ENCODE measurements around the gene SLC35E4.
"Not testable (repeated sequence)": the region's sequence is repeated elsewhere in the genome, so short reads cannot be mapped to it uniquely, and the experiment has no call there.

The SLC35E4 gene

DNA sequence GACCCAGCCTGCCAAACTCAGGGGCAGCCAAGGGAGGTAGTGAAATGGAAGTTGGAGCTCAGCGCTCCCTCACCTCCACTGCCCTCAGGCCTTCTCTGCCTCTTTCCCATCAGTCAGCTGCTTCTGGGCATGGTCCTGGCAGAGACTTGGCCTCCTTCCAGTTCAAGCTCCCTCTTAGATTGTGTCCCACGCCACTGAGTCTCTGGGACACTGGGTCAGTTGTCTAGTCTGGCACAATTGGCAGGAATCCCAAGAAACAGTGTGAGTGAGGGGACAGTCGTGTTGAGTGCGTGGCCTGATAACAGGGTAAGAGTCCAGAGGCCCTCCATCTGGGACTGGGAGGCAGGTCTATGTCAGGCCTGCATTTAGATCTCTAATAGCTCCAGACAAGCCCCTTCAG, 7.1 kb upstream of the SLC35E4 start:
- no peaks in the 10 kb centered on the region for H3K4me1 ChIP-seq (ENCODE audit: control insufficient read depth in 5 of 5, insufficient read depth in 5 of 5, low read length in 5 of 5)
- H3K9me3 ChIP-seq (ENCODE audit: control insufficient read depth in 5 of 5, low read length in 5 of 5): no peaks in the 10 kb centered on the region
- no peak overlapping the region for H3K27ac ChIP-seq (ENCODE audit: low read depth, low read length)
- no peak overlapping the region for H3K9ac ChIP-seq (ENCODE audit: low read length in 5 of 5)
- H3K4me3 ChIP-seq (ENCODE audit: low read depth in 1 of 5, low read length in 5 of 5): no peak overlapping the region
- H3K27me3 ChIP-seq (ENCODE audit: control insufficient read depth in 5 of 5, insufficient read depth in 4 of 5, low read length in 5 of 5): no peaks in the 10 kb centered on the region
- peaks cover 0 to 19% (median 10%) of the 10 kb centered on the region in 5 donors for H3K36me3 ChIP-seq (ENCODE audit: control insufficient read depth in 5 of 5, insufficient read depth in 5 of 5, low read length in 5 of 5)

GRCh38 chr22:30631469-30631868, 4.1 kb upstream of the SLC35E4 start:
- not testable (repeated sequence) for H3K4me3 ChIP-seq (ENCODE audit: low read depth in 1 of 5, low read length in 5 of 5); H3K27ac ChIP-seq (ENCODE audit: low read depth, low read length); H3K9me3 ChIP-seq (ENCODE audit: control insufficient read depth in 5 of 5, low read length in 5 of 5); H3K27me3 ChIP-seq (ENCODE audit: control insufficient read depth in 5 of 5, insufficient read depth in 4 of 5, low read length in 5 of 5); H3K36me3 ChIP-seq (ENCODE audit: control insufficient read depth in 5 of 5, insufficient read depth in 5 of 5, low read length in 5 of 5); H3K9ac ChIP-seq (ENCODE audit: low read length in 5 of 5)
- peaks cover 3 to 22% (median 17%) of the 10 kb centered on the region in 5 donors for H3K4me1 ChIP-seq (ENCODE audit: control insufficient read depth in 5 of 5, insufficient read depth in 5 of 5, low read length in 5 of 5)

- Histone ChIP-seq H3K27ac (ENCODE audit: low read depth, low read length) (peak overlapping the region; percentile 96), H3K9ac (ENCODE audit: low read length in 5 of 5) (peak overlapping the region; percentile 0 to 68 (median 3)), H3K36me3 (ENCODE audit: control insufficient read depth in 5 of 5, insufficient read depth in 5 of 5, low read length in 5 of 5) (no peaks in the 10 kb centered on the region), H3K27me3 (ENCODE audit: control insufficient read depth in 5 of 5, insufficient read depth in 4 of 5, low read length in 5 of 5) (no peaks in the 10 kb centered on the region), H3K4me1 (ENCODE audit: control insufficient read depth in 5 of 5, insufficient read depth in 5 of 5, low read length in 5 of 5) (peaks cover 3 to 32% (median 25%) of the 10 kb centered on the region in 5 donors), H3K9me3 (ENCODE audit: control insufficient read depth in 5 of 5, low read length in 5 of 5) (no peaks in the 10 kb centered on the region), H3K4me3 (ENCODE audit: low read depth in 1 of 5, low read length in 5 of 5) (peak overlapping the region; percentile 39 to 81 (median 48))
Observed at GRCh38 chr22:30634471-30635233, 929 bp upstream of the SLC35E4 start.

- Histone ChIP-seq H3K27ac (ENCODE audit: low read depth, low read length) (peak overlapping the region; percentile 75), H3K27me3 (ENCODE audit: control insufficient read depth in 5 of 5, insufficient read depth in 4 of 5, low read length in 5 of 5) (no peaks in the 10 kb centered on the region), H3K36me3 (ENCODE audit: control insufficient read depth in 5 of 5, insufficient read depth in 5 of 5, low read length in 5 of 5) (no peaks in the 10 kb centered on the region), H3K9ac (ENCODE audit: low read length in 5 of 5) (peak overlapping the region; percentile 63 to 89 (median 83)), H3K9me3 (ENCODE audit: control insufficient read depth in 5 of 5, low read length in 5 of 5) (no peaks in the 10 kb centered on the region), H3K4me3 (ENCODE audit: low read depth in 1 of 5, low read length in 5 of 5) (peak overlapping the region; percentile 66 to 81 (median 77)), H3K4me1 (ENCODE audit: control insufficient read depth in 5 of 5, insufficient read depth in 5 of 5, low read length in 5 of 5) (peaks cover 3 to 32% (median 25%) of the 10 kb centered on the region in 5 donors)
Observed at GRCh38 chr22:30636226-30637077, 871 bp downstream of the SLC35E4 start.

DNA sequence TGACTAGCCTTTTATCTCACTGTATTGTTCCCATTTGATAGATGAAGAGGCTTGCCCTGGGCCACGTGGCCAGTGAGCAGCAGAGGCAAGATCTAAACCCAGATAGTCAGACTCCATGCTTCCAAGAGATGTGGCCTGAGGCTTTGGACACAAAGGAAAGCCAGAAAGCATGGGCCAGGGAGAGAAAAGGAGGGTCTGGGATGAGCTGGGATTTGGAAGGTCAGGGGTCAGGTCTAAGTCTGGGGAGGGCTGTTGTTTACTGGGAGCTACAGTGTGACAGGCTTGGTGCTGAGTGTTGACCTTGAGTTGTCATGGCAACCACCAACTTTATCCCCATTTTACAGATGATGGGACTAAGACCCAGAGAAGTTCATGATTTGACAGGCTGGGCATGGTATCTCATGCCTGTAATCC, 2.1 kb downstream of the SLC35E4 start:
- H3K9ac ChIP-seq (ENCODE audit: low read length in 5 of 5): peak overlapping the region in 1 of 5 donors; percentile 28

DNA sequence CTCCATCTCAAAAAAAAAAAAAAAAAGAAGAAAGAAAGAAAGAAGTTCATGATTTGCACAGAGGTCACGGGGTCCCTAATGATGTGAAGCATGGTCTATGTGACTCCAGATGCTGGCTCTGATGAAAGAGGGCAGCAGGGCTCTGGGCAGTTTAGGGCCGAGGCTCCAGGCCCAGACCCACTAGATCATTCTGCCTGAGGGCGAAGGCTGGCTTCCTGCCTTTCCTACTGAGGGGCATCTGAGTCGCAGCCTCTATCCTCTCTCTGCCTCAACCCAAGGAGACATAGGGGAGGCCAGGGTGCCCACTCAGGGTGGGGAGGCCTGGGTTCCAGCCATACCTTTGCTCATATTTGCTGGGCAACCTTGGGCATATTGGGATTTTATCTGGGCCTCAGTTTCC, 4.8 kb downstream of the SLC35E4 start:
- no peaks in the 10 kb centered on the region for H3K9me3 ChIP-seq (ENCODE audit: control insufficient read depth in 5 of 5, low read length in 5 of 5)
- no peak overlapping the region for H3K4me3 ChIP-seq (ENCODE audit: low read depth in 1 of 5, low read length in 5 of 5)
- H3K27me3 ChIP-seq (ENCODE audit: control insufficient read depth in 5 of 5, insufficient read depth in 4 of 5, low read length in 5 of 5): no peaks in the 10 kb centered on the region
- H3K9ac ChIP-seq (ENCODE audit: low read length in 5 of 5): no peak overlapping the region
- peaks cover 3 to 22% (median 19%) of the 10 kb centered on the region in 5 donors for H3K4me1 ChIP-seq (ENCODE audit: control insufficient read depth in 5 of 5, insufficient read depth in 5 of 5, low read length in 5 of 5)
- H3K36me3 ChIP-seq (ENCODE audit: control insufficient read depth in 5 of 5, insufficient read depth in 5 of 5, low read length in 5 of 5): no peaks in the 10 kb centered on the region
- H3K27ac ChIP-seq (ENCODE audit: low read depth, low read length): no peak overlapping the region

More for the DNA sequence above, 2.1 kb downstream of the SLC35E4 start:
- Histone ChIP-seq H3K4me3 (ENCODE audit: low read depth in 1 of 5, low read length in 5 of 5) (no peak overlapping the region), H3K36me3 (ENCODE audit: control insufficient read depth in 5 of 5, insufficient read depth in 5 of 5, low read length in 5 of 5) (no peaks in the 10 kb centered on the region), H3K4me1 (ENCODE audit: control insufficient read depth in 5 of 5, insufficient read depth in 5 of 5, low read length in 5 of 5) (peaks cover 3 to 32% (median 25%) of the 10 kb centered on the region in 5 donors), H3K9me3 (ENCODE audit: control insufficient read depth in 5 of 5, low read length in 5 of 5) (no peaks in the 10 kb centered on the region), H3K27ac (ENCODE audit: low read depth, low read length) (no peak overlapping the region), H3K27me3 (ENCODE audit: control insufficient read depth in 5 of 5, insufficient read depth in 4 of 5, low read length in 5 of 5) (no peaks in the 10 kb centered on the region)

DNA sequence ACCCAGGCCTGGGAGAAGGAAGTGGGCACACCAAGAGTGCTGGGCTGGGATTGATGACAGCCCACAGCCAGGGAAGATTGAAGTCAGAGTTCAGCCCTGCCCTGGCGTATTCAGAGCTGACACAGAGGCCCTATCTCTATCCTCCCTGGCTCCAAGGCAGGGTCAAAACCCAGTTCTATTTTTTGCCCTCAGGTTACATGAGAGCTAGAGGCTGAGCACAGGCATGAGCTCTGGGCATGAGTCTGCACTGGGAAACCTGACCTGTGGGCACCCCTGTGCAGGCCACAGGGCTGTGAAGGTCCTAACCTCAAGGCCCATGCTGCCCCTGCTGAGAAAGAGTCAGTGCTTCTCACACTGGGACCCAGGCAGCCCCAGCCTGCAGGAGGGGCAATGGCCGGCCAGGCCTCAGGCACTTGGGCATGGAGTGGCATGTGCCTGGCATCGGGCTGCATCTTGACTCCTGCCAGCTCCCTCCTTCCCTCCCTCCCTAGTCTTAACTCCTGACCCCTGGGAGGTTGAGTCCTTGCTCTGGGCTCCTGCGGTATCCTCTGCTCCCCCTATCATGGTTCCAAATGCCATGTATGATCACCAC, 5.4 kb downstream of the SLC35E4 start:
- Histone ChIP-seq H3K4me3 (ENCODE audit: low read depth in 1 of 5, low read length in 5 of 5) (no peak overlapping the region), H3K9me3 (ENCODE audit: control insufficient read depth in 5 of 5, low read length in 5 of 5) (no peaks in the 10 kb centered on the region), H3K9ac (ENCODE audit: low read length in 5 of 5) (no peak overlapping the region), H3K27ac (ENCODE audit: low read depth, low read length) (no peak overlapping the region), H3K4me1 (ENCODE audit: control insufficient read depth in 5 of 5, insufficient read depth in 5 of 5, low read length in 5 of 5) (peaks cover 2 to 19% (median 16%) of the 10 kb centered on the region in 5 donors), H3K36me3 (ENCODE audit: control insufficient read depth in 5 of 5, insufficient read depth in 5 of 5, low read length in 5 of 5) (no peaks in the 10 kb centered on the region), H3K27me3 (ENCODE audit: control insufficient read depth in 5 of 5, insufficient read depth in 4 of 5, low read length in 5 of 5) (no peaks in the 10 kb centered on the region)

DNA sequence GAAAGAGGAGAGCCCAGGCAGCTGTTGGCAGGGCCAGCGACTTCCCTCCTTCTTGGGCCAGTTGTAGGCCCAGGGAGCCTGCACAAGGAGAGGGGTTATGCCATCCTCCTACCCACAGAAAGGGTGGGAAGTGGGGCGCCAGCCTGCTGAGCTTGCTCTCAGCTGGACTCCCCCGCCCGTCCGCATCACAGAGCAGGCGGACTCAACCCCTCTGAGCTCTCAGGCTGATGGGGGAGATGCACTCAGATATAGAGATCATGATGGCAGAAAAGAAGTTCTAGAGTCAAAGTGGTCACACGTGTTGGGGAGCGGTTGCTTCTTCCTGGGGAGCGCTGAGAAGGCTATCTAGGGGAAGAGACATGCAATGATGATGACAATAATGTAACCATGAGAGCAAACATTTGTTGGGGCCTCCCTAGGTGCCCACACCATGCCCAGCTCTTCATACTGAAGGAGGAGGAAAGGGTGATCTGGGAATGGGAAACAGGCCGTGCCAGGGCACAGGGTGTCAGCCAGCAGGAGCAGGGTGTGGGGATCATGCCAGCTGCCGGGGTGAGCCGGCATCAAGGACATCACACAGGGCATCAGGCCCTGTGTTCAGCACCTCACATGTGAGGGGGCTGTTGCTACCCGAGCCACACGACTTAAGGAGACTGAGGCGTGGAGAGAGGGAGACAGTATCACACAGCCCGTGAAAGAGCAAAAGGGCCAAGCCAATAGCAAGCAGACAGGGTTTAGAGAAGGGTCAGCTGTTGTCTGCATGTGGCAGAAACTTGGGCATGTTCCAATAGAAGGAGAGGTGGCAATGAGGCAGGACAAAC, 7.7 kb downstream of the SLC35E4 start:
- Histone ChIP-seq H3K9me3 (ENCODE audit: control insufficient read depth in 5 of 5, low read length in 5 of 5) (no peaks in the 10 kb centered on the region), H3K36me3 (ENCODE audit: control insufficient read depth in 5 of 5, insufficient read depth in 5 of 5, low read length in 5 of 5) (peaks cover 0 to 3% (median 2%) of the 10 kb centered on the region in 5 donors), H3K4me3 (ENCODE audit: low read depth in 1 of 5, low read length in 5 of 5) (no peak overlapping the region), H3K4me1 (ENCODE audit: control insufficient read depth in 5 of 5, insufficient read depth in 5 of 5, low read length in 5 of 5) (no peaks in the 10 kb centered on the region), H3K9ac (ENCODE audit: low read length in 5 of 5) (no peak overlapping the region), H3K27ac (ENCODE audit: low read depth, low read length) (no peak overlapping the region), H3K27me3 (ENCODE audit: control insufficient read depth in 5 of 5, insufficient read depth in 4 of 5, low read length in 5 of 5) (no peaks in the 10 kb centered on the region)

GRCh38 chr22:30646518-30647160, 11.1 kb downstream of the SLC35E4 start:
- no peak overlapping the region for H3K9ac ChIP-seq (ENCODE audit: low read length in 5 of 5)
- no peak overlapping the region for H3K4me3 ChIP-seq (ENCODE audit: low read depth in 1 of 5, low read length in 5 of 5)
- H3K4me1 ChIP-seq (ENCODE audit: control insufficient read depth in 5 of 5, insufficient read depth in 5 of 5, low read length in 5 of 5): peaks cover 0 to 5% (median 0%) of the 10 kb centered on the region in 5 donors
- peaks cover 0 to 3% (median 2%) of the 10 kb centered on the region in 5 donors for H3K36me3 ChIP-seq (ENCODE audit: control insufficient read depth in 5 of 5, insufficient read depth in 5 of 5, low read length in 5 of 5)
- H3K27ac ChIP-seq (ENCODE audit: low read depth, low read length): no peak overlapping the region
- no peaks in the 10 kb centered on the region for H3K9me3 ChIP-seq (ENCODE audit: control insufficient read depth in 5 of 5, low read length in 5 of 5)
- no peaks in the 10 kb centered on the region for H3K27me3 ChIP-seq (ENCODE audit: control insufficient read depth in 5 of 5, insufficient read depth in 4 of 5, low read length in 5 of 5)

All from subcutaneous abdominal adipose tissue (tissue), 5 donors.